Stimulated activated CD4-positive, alpha-beta T cell treated with anti-CD3 and anti-CD28 coated beads, Interleukin-1b, Interleukin-23, amount 100 ng/mL, for 4 hours (primary cell): Measurements from ENCODE around the gene CCNF.
A peak's percentile ranks its signal among the peaks of the same experiment; 100 is the strongest.

Source experiments
- DNase-seq, 2 donors: peaks; one replicate each; pipeline ENCODE4 v3.0.0-alpha.2; 2020; ENCODE audit warnings: low read depth in 2 of 2

CCNF gene

DNA sequence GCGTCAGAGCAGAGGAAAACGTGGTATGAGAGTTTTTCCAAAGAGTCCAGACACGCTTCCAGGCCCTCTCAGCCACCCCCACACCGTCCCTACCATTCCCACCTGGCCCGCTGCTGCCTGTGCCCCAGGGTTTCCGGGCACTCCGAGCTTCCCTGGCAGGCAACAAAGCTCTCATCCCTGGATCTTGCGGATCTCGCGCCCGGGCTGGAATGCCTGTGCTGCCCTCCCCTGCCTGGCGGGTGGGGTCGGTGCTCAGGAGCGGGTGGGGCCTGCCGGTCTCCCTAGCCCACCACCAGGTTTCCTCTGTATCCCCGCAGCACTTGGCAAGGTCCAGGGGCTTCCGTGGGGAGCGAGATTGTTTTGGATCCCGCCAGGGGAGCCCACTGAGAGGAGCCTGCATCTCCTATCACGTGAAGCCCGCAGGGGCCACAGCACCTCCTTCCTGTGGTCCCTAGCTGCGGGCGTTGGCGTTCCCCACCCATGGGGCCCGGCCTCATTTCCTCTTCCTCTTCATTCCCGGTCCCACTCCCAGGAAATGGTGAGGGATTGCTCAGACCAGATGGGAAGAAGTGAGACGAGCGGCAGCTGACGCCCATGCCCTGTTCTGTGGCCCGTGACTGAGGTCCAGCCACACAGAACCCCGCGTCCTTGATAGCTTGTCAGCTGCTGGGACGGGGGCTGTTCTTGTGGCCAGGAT lies 56.7 kb downstream of the CCNF start:
- DNase-seq: no peak

DNA sequence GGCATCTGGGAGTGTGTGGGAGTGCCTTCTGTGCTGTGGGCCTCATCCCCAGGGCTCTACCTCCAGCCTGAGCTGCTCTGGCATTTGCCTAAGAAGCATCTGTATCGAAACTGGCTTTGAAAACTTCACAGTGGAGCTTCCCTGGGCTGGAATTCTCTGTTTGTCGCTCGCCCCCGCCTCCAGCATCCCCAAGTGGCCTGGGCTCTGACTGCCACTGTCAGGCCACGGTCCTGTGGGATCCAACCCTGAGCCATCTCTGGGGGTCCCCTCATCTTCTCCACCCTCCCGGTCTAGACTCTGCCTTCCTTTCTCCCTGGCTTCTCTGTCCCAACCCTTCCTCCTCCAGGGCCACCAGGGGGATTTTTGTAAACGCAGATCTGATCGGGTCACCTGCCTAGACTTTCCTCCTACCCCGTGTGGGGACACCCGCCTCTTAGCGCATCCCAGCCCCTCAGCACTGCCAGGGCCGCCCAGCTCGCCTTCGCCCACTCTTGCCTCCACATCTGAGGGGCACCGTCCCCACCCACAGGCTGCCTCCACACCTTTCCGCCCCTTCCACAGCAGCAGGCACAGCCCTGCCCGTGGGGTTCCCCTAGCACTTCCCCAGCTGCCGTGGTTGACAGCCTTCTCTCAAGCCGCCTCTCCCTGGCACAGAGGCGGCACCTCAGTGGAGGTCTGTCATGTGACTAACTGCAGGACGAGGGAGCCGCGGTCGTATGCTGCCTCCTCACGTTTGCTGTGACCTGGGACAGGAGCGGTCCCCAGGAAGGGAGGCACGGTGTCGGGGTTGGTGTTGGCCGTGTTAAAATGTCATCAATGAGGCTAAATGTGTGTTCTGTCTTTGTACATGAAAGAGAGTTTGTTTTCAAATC lies 57.6 kb downstream of the CCNF start:
- DNase-seq: peak; percentile 65 to 70

DNA sequence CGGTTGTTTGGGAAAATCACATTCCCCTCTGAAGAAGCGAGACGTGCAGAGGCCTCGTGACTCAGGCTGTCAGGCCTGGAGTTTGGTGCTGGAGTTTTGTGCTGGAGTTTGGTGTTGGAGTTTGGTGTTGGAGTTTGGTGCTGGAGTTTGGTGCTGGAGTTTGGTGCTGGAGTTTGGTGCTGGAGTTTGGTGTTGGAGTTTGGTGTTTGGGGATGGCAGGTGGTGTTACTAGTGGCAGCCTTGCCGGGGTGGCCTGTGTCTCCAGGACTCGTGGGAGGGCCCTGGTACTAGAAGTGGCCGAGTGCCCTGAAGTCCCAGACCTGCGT lies 58.2 kb downstream of the CCNF start:
- no peak for DNase-seq

DNA sequence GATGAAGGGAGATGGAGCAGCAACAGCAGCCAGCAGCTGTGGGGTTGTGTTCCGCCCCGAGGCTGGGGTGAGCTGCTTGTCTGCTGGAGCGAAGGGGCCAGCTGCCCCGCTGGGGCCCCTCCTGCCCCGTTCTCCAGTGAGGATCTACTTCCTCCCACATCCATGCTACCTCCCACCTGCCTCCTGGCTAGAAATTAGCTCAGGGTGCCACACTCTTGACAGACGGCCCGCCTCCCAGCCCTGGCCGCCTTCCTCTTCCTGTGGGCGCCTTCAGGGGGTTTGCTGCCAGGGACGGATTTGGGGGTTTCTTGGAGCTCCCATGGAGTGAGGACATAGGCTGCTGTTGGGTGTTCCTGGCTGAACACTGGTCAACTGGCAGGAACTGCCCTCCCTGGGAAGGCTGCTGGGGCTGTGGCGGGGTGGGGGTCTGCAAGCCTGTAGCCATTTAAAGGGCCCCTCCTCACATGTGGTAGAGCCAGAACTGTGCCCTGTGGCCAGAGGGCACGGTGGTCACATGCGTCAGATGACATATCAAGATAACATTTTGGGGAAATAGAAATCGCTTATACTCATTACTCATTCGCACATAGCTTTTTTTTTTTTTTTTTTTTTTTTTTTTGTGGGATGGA lies 58.8 kb downstream of the CCNF start:
- no peak for DNase-seq

DNA sequence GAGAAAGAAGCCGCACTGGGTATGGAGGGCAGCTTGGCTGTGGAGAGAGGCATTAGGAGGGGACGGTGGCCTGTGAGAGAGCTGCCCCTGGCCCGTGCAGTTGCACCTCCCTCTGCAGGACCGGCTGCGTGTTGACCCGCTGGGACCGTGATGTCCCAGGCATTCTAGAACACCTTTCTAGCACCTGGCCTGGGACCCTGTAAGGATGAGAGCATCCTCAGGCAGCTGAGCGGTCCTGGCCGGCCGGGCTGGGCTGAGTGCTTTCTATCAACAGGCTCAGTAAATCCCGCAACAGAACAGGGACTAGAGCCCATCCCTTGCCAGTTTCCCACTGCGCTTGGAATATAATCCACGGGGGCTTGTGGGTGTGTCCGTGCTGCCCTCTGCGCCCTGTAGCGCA lies 60.3 kb downstream of the CCNF start:
- no peak for DNase-seq

DNA sequence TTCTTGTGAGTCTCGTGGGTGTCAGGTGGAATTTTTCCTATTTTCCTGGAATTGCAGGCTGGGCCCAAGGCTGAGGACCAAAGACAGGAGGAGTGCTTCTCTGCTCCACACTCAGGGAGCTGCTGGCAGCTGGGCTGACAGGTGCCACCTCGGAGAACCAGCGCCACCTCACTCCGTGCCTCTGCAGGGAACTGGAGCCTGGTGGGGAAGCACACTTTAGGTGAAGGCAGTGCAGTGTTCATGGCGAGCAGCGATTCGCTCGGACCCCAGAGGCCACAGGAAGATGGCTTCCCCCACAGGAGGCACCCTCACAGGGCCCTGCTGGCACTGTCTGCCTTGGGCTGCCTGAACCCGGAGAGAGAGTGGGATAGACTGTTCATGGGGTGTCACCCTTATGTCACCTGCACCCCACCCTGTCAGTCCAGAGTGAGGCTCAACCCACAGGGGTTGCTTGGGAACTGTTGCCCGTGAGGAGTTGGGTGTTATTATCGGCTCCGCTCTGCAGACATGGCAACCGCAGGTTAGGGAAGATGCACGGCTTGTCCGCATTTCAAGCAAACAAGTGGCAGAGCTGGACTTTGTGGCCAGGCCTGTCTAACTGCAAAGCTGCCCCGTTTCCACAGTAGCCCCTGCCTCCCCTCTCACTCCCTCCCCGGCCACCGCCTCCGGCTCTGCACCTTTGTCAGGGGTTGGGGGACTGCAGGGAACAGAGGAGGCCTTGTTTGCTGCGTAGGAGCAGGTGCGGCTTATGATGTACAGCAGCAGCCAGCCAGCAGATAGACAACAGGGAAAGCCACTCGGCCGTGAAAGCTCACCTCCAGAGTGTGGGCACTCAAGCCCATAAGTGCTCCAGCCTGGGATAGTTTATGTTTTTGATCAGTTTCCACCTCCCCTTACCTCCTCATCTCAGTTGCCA lies 61.2 kb downstream of the CCNF start:
- no peak for DNase-seq

DNA sequence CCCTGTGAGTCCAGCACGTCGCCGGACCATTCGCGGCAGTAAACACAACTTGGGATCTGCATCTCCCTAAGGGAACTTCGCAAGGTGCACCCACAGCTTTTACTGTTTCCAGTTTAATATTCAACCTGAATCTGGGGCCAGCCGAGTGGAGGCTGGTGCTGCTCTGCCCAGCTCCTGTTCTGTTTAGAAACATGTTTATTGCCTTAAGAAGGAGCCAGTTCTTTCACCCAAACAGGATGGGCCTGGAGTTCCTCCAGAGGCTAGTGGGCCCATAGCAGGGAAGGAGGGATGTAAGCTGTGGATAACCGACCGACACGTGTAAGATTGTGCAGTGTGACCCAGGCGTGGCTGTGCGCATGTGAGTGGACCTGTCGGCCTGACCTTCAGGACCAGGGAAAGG lies 63.0 kb downstream of the CCNF start:
- no peak for DNase-seq

DNA sequence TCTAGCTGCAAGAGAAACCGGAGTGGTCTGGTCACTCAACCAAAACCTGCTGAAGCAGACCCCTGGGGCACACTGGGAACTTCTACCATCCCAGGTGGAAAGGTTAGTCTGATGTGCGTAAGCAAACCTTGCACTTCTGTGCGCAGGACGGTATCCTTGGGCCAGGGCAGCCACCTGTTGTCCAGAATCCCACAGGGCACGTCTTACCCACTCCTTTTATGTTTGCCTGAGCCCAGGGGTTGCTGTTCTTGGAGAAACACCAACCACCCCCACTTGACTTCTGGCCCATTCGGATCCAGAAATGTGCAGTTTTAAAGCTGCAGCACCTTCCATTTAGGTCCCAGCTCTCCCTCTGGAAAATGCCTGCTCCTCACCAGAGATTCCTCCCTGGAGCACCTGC lies 64.4 kb downstream of the CCNF start:
- DNase-seq: no peak

DNA sequence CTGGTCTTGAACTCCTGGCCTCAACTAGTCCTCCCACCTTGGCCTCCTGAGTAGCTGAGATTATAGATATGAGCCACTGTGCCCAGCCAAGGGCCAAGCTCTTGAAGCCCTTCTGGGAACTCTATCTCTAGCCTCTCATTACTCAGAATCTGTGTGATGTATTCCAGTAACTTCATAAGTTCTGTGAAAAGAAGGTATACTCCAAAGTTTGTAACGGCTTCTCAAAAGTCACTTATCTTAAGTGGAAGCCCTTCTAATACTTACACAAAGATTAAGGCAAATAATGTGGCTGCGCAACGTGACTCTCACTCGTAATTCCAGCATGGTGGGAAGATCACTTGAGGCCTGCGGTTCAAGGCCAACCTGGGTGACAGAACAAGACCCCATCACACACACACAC lies 65.4 kb downstream of the CCNF start:
- no peak for DNase-seq

DNA sequence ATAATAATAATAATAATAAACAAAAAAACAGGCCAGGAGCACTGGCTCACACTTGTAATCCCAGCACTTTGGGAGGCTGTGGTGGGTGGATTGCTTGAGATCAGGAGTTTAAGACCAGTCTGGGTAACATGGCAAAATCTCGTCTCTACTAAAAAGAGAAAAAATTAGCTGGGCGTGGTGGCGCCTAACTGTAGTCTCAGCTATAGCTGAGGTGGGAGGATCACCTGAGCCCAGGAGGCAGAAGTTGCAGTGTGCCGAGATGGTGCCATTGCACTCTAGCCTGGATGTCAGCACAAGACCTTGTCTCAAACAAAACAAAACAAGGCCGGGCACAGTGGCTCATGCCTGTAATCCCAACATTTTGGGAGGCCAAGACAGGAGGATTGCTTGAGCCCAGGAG lies 65.8 kb downstream of the CCNF start:
- DNase-seq: no peak

DNA sequence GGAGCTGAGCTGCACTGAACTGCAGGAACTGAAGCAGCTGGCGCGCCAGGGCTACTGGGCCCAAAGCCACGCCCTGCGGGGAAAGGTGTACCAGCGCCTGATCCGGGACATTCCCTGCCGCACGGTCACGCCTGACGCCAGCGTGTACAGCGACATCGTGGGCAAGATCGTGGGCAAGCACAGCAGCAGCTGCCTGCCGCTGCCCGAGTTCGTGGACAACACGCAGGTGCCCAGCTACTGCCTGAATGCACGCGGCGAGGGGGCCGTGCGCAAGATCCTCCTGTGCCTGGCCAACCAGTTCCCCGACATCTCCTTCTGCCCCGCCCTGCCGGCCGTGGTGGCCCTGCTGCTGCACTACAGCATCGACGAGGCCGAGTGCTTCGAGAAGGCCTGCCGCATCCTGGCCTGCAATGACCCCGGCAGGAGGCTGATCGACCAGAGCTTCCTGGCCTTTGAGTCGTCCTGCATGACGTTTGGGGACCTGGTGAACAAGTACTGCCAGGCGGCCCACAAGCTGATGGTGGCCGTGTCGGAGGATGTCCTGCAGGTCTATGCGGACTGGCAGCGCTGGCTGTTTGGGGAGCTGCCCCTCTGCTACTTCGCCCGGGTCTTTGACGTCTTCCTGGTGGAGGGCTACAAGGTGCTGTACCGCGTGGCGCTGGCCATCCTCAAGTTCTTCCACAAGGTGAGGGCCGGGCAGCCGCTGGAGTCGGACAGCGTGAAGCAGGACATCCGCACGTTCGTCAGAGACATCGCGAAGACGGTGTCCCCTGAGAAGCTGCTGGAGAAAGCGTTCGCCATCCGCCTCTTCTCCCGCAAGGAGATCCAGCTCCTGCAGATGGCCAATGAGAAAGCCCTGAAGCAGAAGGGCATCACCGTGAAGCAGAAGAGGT lies 67.2 kb downstream of the CCNF start:
- no peak for DNase-seq

DNA sequence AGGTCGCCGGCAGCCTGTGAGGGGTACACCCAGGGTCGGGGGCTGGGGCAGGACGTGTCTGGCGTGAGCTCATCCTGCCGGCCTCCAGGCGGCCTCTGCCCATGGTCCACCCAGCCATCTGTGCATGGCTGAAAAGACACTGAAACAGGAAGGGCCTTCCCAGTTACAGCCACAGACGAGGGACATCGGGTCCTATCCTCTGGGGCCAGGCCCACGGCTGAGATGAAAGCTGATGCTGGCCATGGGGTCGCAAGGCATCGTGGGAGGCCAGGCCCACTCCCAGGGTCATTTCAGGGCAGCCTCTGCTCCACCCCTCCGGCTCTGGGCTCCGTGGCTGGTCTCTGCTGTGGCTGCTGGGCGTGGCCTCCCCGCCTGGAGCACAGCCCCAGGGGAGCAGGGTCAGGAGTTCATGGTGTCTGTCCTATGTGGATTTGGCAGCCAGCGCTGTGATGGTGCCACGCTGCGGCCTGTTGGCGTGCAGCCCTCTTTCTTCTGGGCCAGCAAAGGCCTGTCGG lies 67.9 kb downstream of the CCNF start:
- no peak for DNase-seq

DNA sequence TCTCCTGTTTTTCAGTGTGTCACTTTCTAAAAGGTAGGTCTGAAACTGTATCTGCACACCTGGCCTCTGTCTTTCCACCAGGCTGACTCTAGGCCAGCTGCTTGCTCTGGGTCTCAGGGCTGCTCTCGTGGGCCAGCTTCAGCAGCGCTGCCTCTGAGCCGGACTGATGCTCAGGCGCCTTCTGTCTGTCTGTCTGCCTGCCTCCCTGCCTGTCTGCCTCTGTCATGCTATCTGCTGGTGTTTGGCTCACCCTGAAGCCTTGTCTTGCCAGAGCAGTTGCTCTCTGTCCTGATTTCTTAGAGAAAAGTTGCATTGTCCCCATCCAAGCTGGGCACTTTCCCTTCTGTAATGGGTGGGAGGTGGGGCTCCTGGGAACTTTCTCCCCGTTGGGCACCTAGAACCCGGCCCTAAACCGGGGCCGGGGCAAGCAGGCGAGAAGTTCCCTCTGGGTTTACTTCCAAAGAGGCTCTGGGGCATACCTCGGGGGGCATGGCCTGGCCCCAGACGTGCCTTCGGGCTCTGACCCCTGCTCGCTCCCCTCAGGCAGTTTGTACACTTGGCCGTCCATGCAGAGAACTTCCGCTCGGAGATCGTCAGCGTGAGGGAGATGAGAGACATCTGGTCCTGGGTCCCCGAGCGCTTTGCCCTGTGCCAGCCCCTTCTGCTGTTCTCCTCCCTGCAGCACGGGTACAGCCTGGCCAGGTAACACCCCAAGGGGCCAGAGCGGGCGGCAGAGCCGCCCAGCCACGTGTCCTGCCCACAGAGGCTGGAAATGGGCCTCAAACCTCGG lies 68.6 kb downstream of the CCNF start:
- DNase-seq: no peak

DNA sequence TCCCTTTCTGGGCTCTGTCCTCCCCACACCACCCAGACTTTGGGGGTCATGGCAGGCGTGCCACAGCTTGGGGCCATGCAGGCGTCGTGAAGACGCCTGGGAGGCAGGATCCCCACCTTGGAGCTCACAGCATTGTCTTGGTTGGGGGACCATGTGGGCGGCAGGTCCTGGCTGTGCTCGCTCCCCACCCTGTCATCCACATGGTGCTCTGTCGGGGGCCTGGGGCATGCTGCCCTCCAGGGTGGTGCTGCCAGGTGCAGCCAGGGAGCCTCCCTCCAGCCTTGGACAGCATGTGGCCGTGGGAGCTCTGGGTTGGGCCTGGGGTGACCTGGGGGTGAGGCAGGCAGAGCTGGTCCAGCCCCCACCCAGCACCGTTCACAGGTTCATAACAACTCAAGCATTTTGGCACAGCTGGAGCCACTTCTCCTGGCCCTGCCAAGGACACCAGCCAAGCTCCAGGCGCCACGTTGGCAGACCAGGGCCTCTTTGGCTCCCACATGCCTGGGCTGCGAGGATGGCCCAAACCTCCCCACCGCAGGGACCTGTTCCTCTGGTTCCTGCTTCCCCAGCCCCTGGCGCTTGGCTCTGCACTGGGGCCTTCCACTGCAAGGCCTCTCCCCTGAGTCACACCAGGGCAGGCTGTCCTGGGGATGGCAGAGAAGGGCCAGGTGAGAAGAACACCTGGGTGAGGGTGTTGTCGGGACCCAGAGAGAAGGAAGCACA lies 69.4 kb downstream of the CCNF start:
- no peak for DNase-seq

DNA sequence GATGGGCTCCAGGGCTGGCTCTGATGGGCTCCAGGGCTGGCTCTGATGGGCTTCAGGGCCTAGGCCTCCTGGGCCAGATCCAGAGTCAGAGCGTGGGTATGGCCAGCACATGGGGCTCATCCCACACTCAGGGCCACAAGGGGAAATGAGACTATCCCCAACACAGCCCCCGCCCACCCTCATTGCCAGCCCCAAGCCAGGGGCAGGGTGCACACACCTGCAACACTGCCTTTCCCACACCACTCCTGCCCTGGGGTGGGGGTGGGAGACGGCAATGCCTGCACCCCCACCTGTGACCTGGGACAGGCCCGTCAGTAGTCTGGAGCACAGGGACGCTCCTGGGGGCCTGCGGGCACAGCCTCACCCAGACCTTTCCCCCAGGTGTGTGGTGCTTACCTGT lies 70.2 kb downstream of the CCNF start:
- no peak for DNase-seq

DNA sequence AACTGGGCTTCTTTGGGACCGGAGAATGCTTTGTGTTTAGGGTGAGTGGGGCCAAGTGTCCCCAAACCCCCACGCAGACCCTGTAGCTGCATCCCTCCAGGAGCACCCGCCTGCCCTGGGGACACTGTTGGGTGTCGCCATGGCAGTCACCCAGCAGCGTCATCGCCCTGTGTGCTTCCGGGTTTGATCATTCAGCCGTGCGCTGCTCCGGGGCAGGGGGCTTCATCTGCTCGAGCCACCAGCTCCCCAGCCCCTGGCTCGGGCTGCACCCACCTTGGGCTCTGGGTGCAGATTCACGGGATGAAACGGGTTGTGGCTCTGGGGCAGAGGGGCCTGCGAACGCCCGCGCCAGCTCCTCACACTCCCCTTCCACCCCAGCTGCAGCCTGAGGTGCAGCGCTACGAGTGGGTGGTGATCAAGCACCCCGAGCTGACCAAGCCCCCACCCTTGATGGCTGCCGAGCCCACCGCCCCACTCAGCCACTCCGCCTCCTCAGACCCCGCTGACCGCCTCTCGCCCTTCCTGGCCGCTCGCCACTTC lies 70.7 kb downstream of the CCNF start:
- DNase-seq: no peak

DNA sequence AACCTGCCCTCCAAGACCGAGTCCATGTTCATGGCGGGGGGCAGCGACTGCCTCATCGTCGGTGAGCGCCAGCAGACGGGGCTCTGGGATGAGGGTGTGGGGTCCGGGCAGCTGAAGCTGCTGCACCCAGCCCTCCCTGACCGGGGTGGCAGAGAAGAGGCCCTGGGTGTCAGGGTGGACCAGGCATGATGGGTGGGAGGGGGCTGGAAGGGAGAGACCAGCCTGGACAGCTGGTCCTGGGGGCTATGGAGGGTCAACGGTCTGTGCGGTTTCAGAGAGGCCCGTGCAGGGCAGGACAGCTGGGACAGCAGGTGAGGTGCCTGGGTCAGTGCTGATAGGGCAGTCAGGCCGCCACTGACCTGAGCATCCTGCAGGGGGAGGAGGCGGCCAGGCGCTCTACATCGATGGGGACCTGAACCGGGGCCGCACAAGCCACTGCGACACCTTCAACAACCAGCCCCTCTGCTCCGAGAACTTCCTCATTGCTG lies 71.2 kb downstream of the CCNF start:
- no peak for DNase-seq

DNA sequence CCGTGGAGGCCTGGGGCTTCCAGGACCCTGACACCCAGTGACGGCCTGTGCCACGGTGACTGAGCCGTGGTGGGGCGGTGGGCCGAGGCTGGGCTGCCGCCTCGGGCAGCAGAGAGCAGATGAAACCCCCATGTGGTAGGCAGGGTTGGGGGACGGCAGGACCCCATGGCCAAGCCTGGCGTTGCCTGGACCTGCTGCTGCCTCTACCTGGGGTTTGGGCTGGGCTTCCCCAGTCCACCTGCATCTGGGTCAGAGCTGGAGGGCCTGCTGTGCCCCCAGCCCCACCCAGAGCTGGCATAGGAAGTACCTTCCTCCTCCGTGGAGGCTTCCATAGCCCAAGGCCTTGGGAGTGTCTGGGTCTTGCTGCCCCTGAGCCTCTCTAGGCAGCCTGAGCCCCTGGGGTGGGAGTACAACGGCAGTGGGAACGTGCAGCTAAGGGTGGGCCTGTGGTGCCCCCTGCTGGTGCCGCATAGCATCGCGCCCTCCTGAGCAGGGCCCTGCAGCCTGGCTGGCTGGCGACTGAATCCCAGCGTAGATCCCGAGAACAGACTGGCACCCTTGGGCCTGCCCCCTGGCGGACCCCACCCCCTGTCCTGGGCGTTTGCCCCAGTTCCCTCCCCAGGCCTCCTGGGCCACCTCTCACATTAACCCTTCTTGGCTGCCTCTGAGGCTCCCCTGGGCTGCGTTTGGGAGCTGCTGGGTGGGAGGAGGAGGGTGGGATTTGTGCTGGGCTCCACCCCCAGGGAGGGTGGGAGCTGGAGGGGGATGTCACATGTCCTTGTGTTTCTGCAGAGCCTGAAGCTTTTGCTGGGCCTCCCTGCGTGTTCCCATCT lies 71.9 kb downstream of the CCNF start:
- DNase-seq: peak; percentile 73 to 78
